K562 (cell line): Measurements from ENCODE around the gene SLC6A4.

Source experiments
- CAMTA2 ChIP-seq: fragments of 250-450 bp; sonication (Bioruptor Pico); conservative IDR thresholded peaks from 2 replicates; pipeline ENCODE4 v1.5.1; 2022
- CREB1 ChIP-seq, 2 experiments: sonication (generic) in 1 of 2; formaldehyde crosslinking in 1 of 2; IDR thresholded peaks; 2 replicates each; pipeline versions ENCODE4 v1.6.1 to v1.8.0; 2012 to 2022; ENCODE audit warnings: inconsistent platforms in 1 of 2, mild to moderate bottlenecking in 1 of 2, missing genetic modification reagents in 1 of 2, moderate library complexity in 1 of 2
- EGR1 ChIP-seq: fragments of 450-650 bp; conservative IDR thresholded peaks from 2 replicates; pipeline ENCODE4 v1.6.1; 2017; ENCODE audit warnings: mild to moderate bottlenecking
- FOS ChIP-seq: IDR thresholded peaks from 3 replicates; pipeline ENCODE4 v1.6.1; 2011; ENCODE audit not compliant: insufficient read length; ENCODE audit errors: extremely low read depth
- FOXJ3 ChIP-seq: sonication (generic); formaldehyde crosslinking; IDR thresholded peaks from 2 replicates; pipeline ENCODE4 v1.4.0; 2020; ENCODE audit warnings: mild to moderate bottlenecking, missing genetic modification reagents
- OTX1 ChIP-seq: fragments of 450-650 bp; formaldehyde crosslinking; IDR thresholded peaks from 2 replicates; pipeline ENCODE4 v1.4.0; 2022; ENCODE audit warnings: mild to moderate bottlenecking
- SREBF2 ChIP-seq: sonication (generic); formaldehyde crosslinking; IDR thresholded peaks from 2 replicates; pipeline ENCODE4 v1.4.0; 2020; ENCODE audit warnings: mild to moderate bottlenecking, missing genetic modification reagents
- TAF1 ChIP-seq: IDR thresholded peaks from 2 replicates; pipeline ENCODE4 v1.6.1; 2011; ENCODE audit warnings: mild to moderate bottlenecking, low read length, moderate library complexity; ENCODE audit not compliant: insufficient read depth, control insufficient read depth, severe bottlenecking; ENCODE audit errors: extremely low read depth
- TCF7L2 ChIP-seq: fragments of 150-350 bp; IDR thresholded peaks from 2 replicates; pipeline ENCODE4 v1.6.1; 2016; ENCODE audit warnings: low read depth, mild to moderate bottlenecking, low read length, moderate library complexity
- ZFP1 ChIP-seq: fragments of 450-650 bp; formaldehyde crosslinking; IDR thresholded peaks from 2 replicates; pipeline ENCODE4 v1.4.0; 2020; ENCODE audit warnings: mild to moderate bottlenecking, mixed read lengths
- ZNF217 ChIP-seq: sonication (generic); formaldehyde crosslinking; IDR thresholded peaks from 2 replicates; pipeline ENCODE4 v1.8.0; 2022; ENCODE audit warnings: mild to moderate bottlenecking, missing genetic modification reagents
- TF ChIP-seq, protein P1 (sequence below), 3 experiments: IDR thresholded peaks in 2 of 3; conservative IDR thresholded peaks in 1 of 3; 2 replicates each; pipeline ENCODE4 v1.5.1; 2011 to 2012; ENCODE audit warnings: low read length in 3 of 3, mild to moderate bottlenecking in 3 of 3, control low read depth in 2 of 3, improper control_type of control experiment in 1 of 3, inconsistent platforms in 1 of 3, low read depth in 1 of 3, mixed read lengths in 1 of 3, moderate library complexity in 1 of 3; ENCODE audit not compliant: insufficient read depth in 2 of 3
- TF ChIP-seq, protein P2 (sequence below), 2 experiments: fragments of 450-650 bp in 1 of 2; sonication (generic) in 1 of 2; formaldehyde crosslinking in 1 of 2; IDR thresholded peaks in 1 of 2; conservative IDR thresholded peaks in 1 of 2; 2 replicates each; pipeline versions ENCODE4 v1.6.1 to v1.8.1; 2016 to 2023; ENCODE audit warnings: mild to moderate bottlenecking in 2 of 2, moderate library complexity in 2 of 2, inconsistent platforms in 1 of 2, missing genetic modification reagents in 1 of 2

DNA sequence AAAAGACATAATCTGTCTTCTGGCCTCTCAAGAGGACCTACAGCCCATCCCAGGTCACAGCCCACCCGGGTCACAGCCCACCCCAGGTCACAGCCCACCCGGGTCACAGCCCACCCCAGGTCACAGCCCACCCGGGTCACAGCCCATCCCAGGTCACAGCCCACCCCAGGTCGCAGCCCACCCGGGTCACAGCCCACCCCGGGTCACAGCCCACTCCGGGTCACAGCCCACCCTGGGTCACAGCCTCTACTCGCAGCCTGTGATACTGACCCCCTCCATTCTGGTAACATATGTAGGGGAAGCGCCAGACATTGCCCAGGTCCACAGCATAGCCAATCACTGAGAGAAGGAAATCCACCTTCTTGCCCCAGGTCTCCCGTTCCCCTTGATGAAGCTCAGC, 14.2 kb downstream of the SLC6A4 start:
- TF ChIP-seq, protein P1, sequence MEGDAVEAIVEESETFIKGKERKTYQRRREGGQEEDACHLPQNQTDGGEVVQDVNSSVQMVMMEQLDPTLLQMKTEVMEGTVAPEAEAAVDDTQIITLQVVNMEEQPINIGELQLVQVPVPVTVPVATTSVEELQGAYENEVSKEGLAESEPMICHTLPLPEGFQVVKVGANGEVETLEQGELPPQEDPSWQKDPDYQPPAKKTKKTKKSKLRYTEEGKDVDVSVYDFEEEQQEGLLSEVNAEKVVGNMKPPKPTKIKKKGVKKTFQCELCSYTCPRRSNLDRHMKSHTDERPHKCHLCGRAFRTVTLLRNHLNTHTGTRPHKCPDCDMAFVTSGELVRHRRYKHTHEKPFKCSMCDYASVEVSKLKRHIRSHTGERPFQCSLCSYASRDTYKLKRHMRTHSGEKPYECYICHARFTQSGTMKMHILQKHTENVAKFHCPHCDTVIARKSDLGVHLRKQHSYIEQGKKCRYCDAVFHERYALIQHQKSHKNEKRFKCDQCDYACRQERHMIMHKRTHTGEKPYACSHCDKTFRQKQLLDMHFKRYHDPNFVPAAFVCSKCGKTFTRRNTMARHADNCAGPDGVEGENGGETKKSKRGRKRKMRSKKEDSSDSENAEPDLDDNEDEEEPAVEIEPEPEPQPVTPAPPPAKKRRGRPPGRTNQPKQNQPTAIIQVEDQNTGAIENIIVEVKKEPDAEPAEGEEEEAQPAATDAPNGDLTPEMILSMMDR (IDR thresholded peaks at IDR 0.05 in 2 of 3, conservative IDR thresholded peaks at IDR 0.05 in 1 of 3; ENCODE audit: insufficient read depth in 2 of 3, low read depth in 1 of 3, low read length in 3 of 3), result no peak
- TF ChIP-seq SREBF2 (no peak), OTX1 (CRISPR knock-in tag) (no peak), FOS (no peak), CAMTA2 (no peak), TAF1 (no peak), ZFP1 (no peak), CREB1 (IDR thresholded peaks at IDR 0.05) (no peak), CREB1 (CRISPR knock-in tag; IDR thresholded peaks at IDR 0.05) (no peak), TCF7L2 (no peak), ZNF217 (no peak), EGR1 (no peak), FOXJ3 (CRISPR knock-in tag) (no peak)
- TF ChIP-seq, protein P2, sequence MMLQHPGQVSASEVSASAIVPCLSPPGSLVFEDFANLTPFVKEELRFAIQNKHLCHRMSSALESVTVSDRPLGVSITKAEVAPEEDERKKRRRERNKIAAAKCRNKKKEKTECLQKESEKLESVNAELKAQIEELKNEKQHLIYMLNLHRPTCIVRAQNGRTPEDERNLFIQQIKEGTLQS (IDR thresholded peaks at IDR 0.05), result no peak
- TF ChIP-seq, protein P2 (CRISPR knock-in tag; conservative IDR thresholded peaks at IDR 0.05), result no peak
